Common myeloid progenitor, CD34-positive (primary cell): ENCODE measurements around the gene GRIP1.

Experiments
- CTCF ChIA-PET: fragments of 350-600 bp; sonication (Branson Sonifier 250); formaldehyde crosslinking; loops from one replicate; lab custom pipeline; 2021; ENCODE audit warnings: antibody characterized with exemption; lab: Charles Lee
- POLR2A ChIA-PET: fragments of 350-600 bp; sonication (Branson Sonifier 250); formaldehyde crosslinking; loops from one replicate; lab custom pipeline; 2021; ENCODE audit warnings: antibody characterized with exemption; lab: Charles Lee
- DNase-seq, 3 donors: peaks; one replicate each; pipeline versions ENCODE4 v3.0.0 to v3.0.0-alpha.2; 2013
- H3K27ac ChIP-seq, 2 experiments: 1 replicate in 1 of 2; 2 replicates in 1 of 2; pipeline ENCODE4 v1.7.0; 2013; ENCODE audit warnings: inconsistent platforms in 2 of 2, low read length in 2 of 2, mild to moderate bottlenecking in 2 of 2, low read depth in 1 of 2, moderate library complexity in 1 of 2; ENCODE audit not compliant: severe bottlenecking in 2 of 2, insufficient read depth in 1 of 2, poor library complexity in 1 of 2
- H3K27me3 ChIP-seq, 5 experiments: replicated peaks in 2 of 5; 1 replicate in 3 of 5; 2 replicates in 2 of 5; pipeline versions ENCODE4 v1.6.1 to v1.7.0; 2013; ENCODE audit warnings: low read length in 4 of 5, mild to moderate bottlenecking in 2 of 5, moderate library complexity in 2 of 5, inconsistent platforms in 1 of 5; ENCODE audit not compliant: insufficient read depth in 5 of 5, control insufficient read depth in 4 of 5
- H3K36me3 ChIP-seq, 4 experiments: 1 replicate in 2 of 4; 2 replicates in 2 of 4; pipeline versions ENCODE4 v1.6.1 to v1.7.0; 2013; ENCODE audit warnings: low read length in 3 of 4, control low read depth in 1 of 4, mild to moderate bottlenecking in 1 of 4; ENCODE audit not compliant: control insufficient read depth in 4 of 4, insufficient read depth in 4 of 4
- H3K4me1 ChIP-seq, 4 experiments: 1 replicate in 3 of 4; 2 replicates in 1 of 4; pipeline versions ENCODE4 v1.6.1 to v1.7.1; 2013; ENCODE audit warnings: low read length in 3 of 4, mild to moderate bottlenecking in 3 of 4, control low read depth in 1 of 4, inconsistent platforms in 1 of 4, moderate library complexity in 1 of 4; ENCODE audit not compliant: control insufficient read depth in 4 of 4, insufficient read depth in 4 of 4; ENCODE audit errors: control extremely low read depth in 1 of 4
- H3K4me3 ChIP-seq, 7 experiments: 1 replicate in 4 of 7; 2 replicates in 3 of 7; pipeline versions ENCODE4 v1.5.1 to v1.7.0; 2013; ENCODE audit warnings: mild to moderate bottlenecking in 7 of 7, low read length in 6 of 7, moderate library complexity in 6 of 7, inconsistent platforms in 2 of 7, low read depth in 2 of 7, control low read depth in 1 of 7; ENCODE audit not compliant: insufficient read depth in 4 of 7, control insufficient read depth in 1 of 7; ENCODE audit errors: extremely low read depth in 1 of 7
- H3K9me3 ChIP-seq, 5 experiments: 1 replicate in 4 of 5; 2 replicates in 1 of 5; pipeline versions ENCODE4 v1.6.1 to v1.7.1; 2013; ENCODE audit warnings: low read length in 4 of 5, mild to moderate bottlenecking in 2 of 5, inconsistent platforms in 1 of 5, low read depth in 1 of 5, moderate library complexity in 1 of 5; ENCODE audit not compliant: control insufficient read depth in 4 of 5, insufficient read depth in 2 of 5; ENCODE audit errors: control extremely low read depth in 1 of 5
- WGBS: methylation state at CpG from one replicate; pipeline ENCODE4 v1.1.5; 2013; ENCODE audit not compliant: insufficient coverage; 5-methylcytosine and 5-hydroxymethylcytosine counted together

Gene GRIP1

GRCh38 chr12:66629138-66629870 lies 49.6 kb downstream of the GRIP1 start:
- 100% methylated on average over 2 of the region's 5 CpGs for WGBS
- no peaks in the 10 kb centered on the region for H3K27me3 ChIP-seq
- no peak overlapping the region for H3K27ac ChIP-seq
- no peak for DNase-seq
- H3K36me3 ChIP-seq = no peaks in the 10 kb centered on the region
- no peak overlapping the region for H3K4me3 ChIP-seq
- no peaks in the 10 kb centered on the region for H3K4me1 ChIP-seq
- ChIA-PET CTCF (interaction anchor here (0.6 kb wide), 1 partner anchor 824 kb away, joined by 3 read pairs; no protein-coding TSS in a partner anchor), POLR2A (no interaction called here)
- no peaks in the 10 kb centered on the region for H3K9me3 ChIP-seq

GRCh38 chr12:66627988-66628317 lies 50.9 kb downstream of the GRIP1 start:
- ChIA-PET CTCF (interaction anchor here (0.9 kb wide), 1 partner anchor 23 kb away, joined by 3 read pairs; no protein-coding TSS in a partner anchor), POLR2A (no interaction called here)
- Histone ChIP-seq H3K27ac (no peak overlapping the region), H3K9me3 (no peaks in the 10 kb centered on the region), H3K36me3 (no peaks in the 10 kb centered on the region), H3K4me3 (no peak overlapping the region), H3K4me1 (peaks cover 0 to 6% (median 3%) of the 10 kb centered on the region in 4 experiments), H3K27me3 (no peaks in the 10 kb centered on the region)
- WGBS = 74% methylated on average over 2 of the region's 2 CpGs
- DNase-seq = no peak

GRCh38 chr12:66627270-66627987 lies 51.4 kb downstream of the GRIP1 start:
- Histone ChIP-seq H3K27me3 (no peaks in the 10 kb centered on the region), H3K4me3 (no peak overlapping the region), H3K4me1 (peaks cover 0 to 9% (median 3%) of the 10 kb centered on the region in 4 experiments), H3K36me3 (no peaks in the 10 kb centered on the region), H3K27ac (no peak overlapping the region), H3K9me3 (no peaks in the 10 kb centered on the region)
- no peak for DNase-seq
- ChIA-PET CTCF (no interaction called here), POLR2A (no interaction called here)
- 90% methylated on average over 2 of the region's 4 CpGs for WGBS

GRCh38 chr12:66624806-66625205 lies 54.1 kb downstream of the GRIP1 start:
- no peaks in the 10 kb centered on the region for H3K9me3 ChIP-seq
- no peak for DNase-seq
- peaks cover 2 to 19% (median 11%) of the 10 kb centered on the region in 4 experiments for H3K4me1 ChIP-seq
- no CpG with 5 or more reads among the region's 2 CpGs for WGBS
- ChIA-PET POLR2A (no interaction called here), CTCF (no interaction called here)
- no peak overlapping the region for H3K27ac ChIP-seq
- no peaks in the 10 kb centered on the region for H3K27me3 ChIP-seq
- no peak overlapping the region for H3K4me3 ChIP-seq
- H3K36me3 ChIP-seq = no peaks in the 10 kb centered on the region

- no peaks in the 10 kb centered on the region for H3K9me3 ChIP-seq
- H3K4me3 ChIP-seq = no peak overlapping the region
- peak; percentile 24 to 72 (median 59) for DNase-seq
- H3K36me3 ChIP-seq = no peaks in the 10 kb centered on the region
- ChIA-PET CTCF (no interaction called here), POLR2A (no interaction called here)
- H3K27me3 ChIP-seq = no peaks in the 10 kb centered on the region
- peaks cover 2 to 24% (median 12%) of the 10 kb centered on the region in 4 experiments for H3K4me1 ChIP-seq
- no peak overlapping the region for H3K27ac ChIP-seq
These were observed 55.4 kb downstream of the GRIP1 start for GRCh38 chr12:66623455-66623854.

- ChIA-PET CTCF (interaction anchor here (1.1 kb wide), 1 partner anchor 475 kb away, joined by 3 read pairs; no protein-coding TSS in a partner anchor), POLR2A (no interaction called here)
- Histone ChIP-seq H3K36me3 (no peaks in the 10 kb centered on the region), H3K27ac (no peak overlapping the region), H3K9me3 (no peaks in the 10 kb centered on the region), H3K4me1 (peaks cover 2 to 24% (median 12%) of the 10 kb centered on the region in 4 experiments), H3K4me3 (no peak overlapping the region), H3K27me3 (no peaks in the 10 kb centered on the region)
- no CpG with 5 or more reads among the region's 2 CpGs for WGBS
- peak; percentile 12 to 52 (median 38) for DNase-seq
These were observed 58.2 kb downstream of the GRIP1 start for GRCh38 chr12:66620688-66621087.

GRCh38 chr12:66620026-66620425 lies 58.9 kb downstream of the GRIP1 start:
- no CpG with 5 or more reads among the region's 1 CpG for WGBS
- peak in 2 of 3 donors; percentile 28 to 58 for DNase-seq
- Histone ChIP-seq H3K36me3 (no peaks in the 10 kb centered on the region), H3K4me1 (peaks cover 2 to 24% (median 12%) of the 10 kb centered on the region in 4 experiments), H3K9me3 (no peaks in the 10 kb centered on the region), H3K27me3 (no peaks in the 10 kb centered on the region), H3K27ac (no peak overlapping the region), H3K4me3 (no peak overlapping the region)
- ChIA-PET POLR2A (no interaction called here), CTCF (interaction anchor here (1.1 kb wide), 1 partner anchor 474 kb away, joined by 3 read pairs; no protein-coding TSS in a partner anchor)
